Activated CD8-positive, alpha-beta memory T cell treated with anti-CD3 and anti-CD28 coated beads, Interleukin-2, amount 50 U/mL, for 1 hour (primary cell): ENCODE results near the gene ZNF221.
A peak's percentile ranks its signal among the peaks of the same experiment; 100 is the strongest.
"Not testable (repeated sequence)": the region's sequence is repeated elsewhere in the genome, so short reads cannot be mapped to it uniquely, and the experiment has no call there.

Experiments used
- DNase-seq: peaks from one replicate; pipeline ENCODE4 v3.0.0-alpha.2; 2020; ENCODE audit errors: extremely low read depth

ZNF221 gene

DNA sequence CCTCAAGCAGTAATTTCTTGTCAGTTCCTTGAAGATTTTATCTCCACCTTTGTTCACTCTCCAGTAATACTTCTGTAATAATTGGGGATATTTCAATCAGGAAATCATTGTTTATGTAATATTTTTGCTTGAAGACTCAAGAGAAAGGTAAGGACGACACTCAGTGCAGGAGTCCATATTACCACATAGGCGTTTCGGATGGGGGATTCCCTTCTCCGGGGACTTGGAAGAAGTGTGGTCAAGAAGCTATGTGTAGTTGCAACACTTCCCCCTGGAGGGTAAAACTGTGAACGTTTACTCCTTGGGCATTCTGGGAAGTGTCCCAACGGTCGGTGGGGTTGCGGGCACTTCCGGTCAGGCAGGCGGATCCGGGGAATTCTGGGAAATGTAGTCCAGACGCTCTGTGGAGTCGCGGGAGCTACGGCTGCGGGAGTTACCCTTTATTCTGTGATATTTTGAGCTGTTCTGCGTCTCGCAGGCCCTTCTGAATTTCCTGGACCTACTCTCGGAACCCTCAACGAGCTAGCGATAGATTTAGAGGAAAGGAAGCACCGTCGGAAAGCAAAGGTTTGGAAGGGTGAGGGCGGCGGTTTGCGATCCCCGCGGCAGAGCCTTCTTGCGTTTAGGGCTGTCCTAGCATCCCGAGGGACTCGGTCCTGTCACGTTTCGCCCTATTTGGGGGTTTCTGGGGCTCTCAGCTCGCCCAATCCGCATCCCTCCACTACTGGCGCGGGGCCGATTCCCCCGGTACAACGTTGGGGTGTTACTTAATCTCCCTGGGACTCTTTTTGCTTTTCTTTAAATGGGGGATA lies at the start of gene ZNF221:
Gene ZNF221, plus strand, starts transcription at position 395 of the 812 bp plus-strand sequence. CDS start 11,499 bp downstream, outside the sequence.
- no peak for DNase-seq

GRCh38 chr19:43901395-43902390 lies 49.3 kb upstream of the ZNF221 start:
- peak; percentile 13 for DNase-seq

DNA sequence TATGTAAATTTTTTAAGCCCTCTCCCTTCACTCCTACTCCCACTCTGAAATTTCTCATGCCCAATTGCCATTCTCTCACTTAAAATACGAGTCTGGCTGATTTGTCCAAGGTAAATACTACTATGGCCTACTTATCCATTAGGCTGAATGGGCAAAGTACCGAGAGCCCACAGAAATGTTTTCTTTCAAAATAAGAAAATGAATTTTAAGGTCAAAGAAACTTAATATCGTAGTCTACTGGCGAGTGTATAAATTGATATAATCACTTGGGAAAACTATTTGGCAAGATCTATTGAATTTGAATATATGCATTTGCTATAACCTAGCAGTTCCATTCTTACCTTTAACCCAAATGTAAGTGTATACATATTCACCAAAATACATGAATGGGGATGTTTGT lies 48.6 kb upstream of the ZNF221 start:
- no peak for DNase-seq

GRCh38 chr19:43905897-43906296 lies 45.1 kb upstream of the ZNF221 start:
- DNase-seq: no peak

- DNase-seq: no peak
These were observed 44.3 kb upstream of the ZNF221 start for GRCh38 chr19:43906774-43907173.

DNA sequence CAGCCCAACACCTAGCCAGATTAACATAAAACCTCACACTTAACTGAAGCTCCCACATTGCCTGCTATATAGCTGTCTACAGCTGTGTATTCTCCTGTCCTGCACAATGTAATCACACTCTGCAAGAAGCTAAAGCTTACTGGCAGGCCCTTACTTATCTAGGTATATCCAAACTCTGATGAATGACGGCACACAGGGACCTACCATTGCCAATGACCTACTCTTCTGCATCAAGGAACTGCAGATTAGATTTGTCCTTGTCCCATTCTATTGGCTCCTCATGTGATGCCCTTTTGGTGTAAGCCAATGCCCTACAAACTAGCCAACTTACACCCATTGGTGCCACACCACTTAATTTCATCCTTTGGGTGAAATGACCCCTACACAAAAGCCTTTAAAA lies 42.4 kb upstream of the ZNF221 start:
- no peak for DNase-seq

DNA sequence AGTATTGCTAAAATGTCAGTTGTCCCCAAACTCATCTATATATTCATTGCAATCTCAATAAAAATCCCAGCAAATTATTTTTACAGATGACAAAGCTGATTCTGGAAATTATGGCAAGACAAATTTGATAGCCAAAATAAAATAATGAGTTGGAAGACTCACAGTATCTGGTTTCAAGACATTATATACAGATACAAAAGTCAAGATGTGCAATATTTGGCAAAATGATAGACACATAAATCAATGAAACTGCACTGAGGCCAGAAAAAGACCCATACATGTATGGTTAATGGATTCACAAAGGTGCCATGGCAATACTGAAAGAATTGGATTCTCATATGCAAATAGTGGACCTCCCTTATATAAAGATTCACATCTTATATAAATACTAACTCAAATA lies 40.1 kb upstream of the ZNF221 start:
- no peak for DNase-seq

- no peak for DNase-seq
These were observed 37.6 kb upstream of the ZNF221 start for GRCh38 chr19:43913383-43913782.

DNA sequence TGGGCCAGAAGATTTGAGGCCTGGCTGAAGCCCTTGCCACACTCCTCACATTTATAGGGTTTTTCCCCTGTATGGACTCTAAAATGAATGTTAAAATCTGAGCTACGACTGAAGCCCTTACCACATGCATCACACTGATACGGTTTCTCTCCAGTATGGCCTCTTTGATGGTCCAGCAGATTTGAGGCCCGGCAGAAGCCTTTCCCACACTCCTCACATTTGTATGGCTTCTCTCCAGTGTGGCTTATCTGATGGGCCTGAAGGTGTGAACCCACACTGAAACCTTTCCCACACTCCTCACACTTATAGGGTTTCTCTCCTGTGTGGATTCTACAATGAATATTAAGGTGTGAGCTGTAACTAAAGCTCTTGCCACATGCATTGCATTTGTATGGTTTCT lies 37.0 kb upstream of the ZNF221 start:
- no peak for DNase-seq

- no peak for DNase-seq
These were observed 27.2 kb upstream of the ZNF221 start for GRCh38 chr19:43923875-43924274.

- DNase-seq: no peak
These were observed 22.2 kb upstream of the ZNF221 start for GRCh38 chr19:43928820-43929219.

GRCh38 chr19:43934055-43934984 lies 16.7 kb upstream of the ZNF221 start:
- DNase-seq: no peak

GRCh38 chr19:43934985-43935708 lies 15.9 kb upstream of the ZNF221 start, which contains the start of gene ZNF45:
Gene ZNF45 (minus strand): TSS chr19:43935282. CDS start chr19:43922185, 13,097 bp downstream.
- peak; percentile 59 for DNase-seq

DNA sequence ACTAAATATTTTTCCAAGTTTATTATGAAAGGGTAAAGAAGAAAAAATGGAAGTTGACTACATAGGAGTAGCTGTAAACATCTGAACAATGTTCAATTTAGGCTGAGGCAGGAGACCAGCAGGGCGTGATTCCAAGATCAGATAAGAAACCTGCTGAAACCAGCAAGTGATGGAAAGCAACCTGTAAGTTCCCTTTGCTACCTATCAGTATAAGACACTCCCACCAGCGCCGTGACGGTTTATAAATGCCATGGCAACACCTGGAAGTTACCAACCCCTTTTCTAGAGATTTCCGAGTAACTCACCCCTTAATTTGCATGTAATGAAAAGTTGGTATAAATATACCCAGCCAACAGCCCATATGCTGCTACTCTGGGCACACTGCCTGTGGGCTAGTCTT lies 14.8 kb upstream of the ZNF221 start:
- no peak for DNase-seq

DNA sequence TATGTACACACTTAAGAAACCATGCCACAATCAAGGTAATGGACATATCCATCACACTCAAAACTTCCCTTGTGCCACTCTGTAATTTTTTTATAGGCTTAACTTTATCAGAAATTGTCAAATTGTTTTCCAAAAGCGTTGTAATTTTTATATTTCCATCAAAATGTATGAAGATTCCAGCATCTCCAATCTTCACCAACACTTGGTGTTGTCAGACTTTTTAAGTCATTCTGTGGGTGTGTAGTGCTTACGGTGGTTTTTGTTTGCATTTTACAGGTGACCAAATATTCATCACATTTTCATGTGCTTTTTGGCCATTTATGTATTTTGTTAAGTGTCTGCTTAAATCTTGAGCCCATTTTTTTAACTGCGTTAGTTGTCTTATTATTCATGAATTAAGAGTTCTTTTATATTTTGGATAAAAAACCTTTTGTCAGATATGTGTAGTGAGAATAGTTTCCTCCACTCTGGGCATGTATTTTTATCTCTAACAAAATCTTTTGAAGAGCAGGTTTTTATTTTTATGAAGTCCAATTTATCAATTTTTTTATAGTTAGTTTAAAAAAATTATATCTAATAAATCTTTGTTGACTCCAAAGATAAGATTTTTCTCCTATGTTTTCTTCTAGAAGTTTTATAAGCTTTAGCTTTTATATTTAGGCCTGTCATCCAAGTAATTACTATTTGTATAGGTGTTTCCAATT lies 11.3 kb upstream of the ZNF221 start:
- DNase-seq: no peak

GRCh38 chr19:43940719-43941118 lies 10.3 kb upstream of the ZNF221 start:
- DNase-seq: no peak

- no peak for DNase-seq
These were observed 9.8 kb upstream of the ZNF221 start for GRCh38 chr19:43941209-43941608.

- not testable (repeated sequence) for DNase-seq
These were observed 3.6 kb upstream of the ZNF221 start for GRCh38 chr19:43947412-43947811.

- not testable (repeated sequence) for DNase-seq
These were observed 1.2 kb upstream of the ZNF221 start for GRCh38 chr19:43949803-43950202.

GRCh38 chr19:43956827-43957226 lies 5.8 kb downstream of the ZNF221 start:
- DNase-seq: no peak
